Activated CD4-positive, alpha-beta memory T cell treated with anti-CD3 and anti-CD28 coated beads, Interleukin-2, amount 10 ng/mL, durations not matched to agents 7 days and 5 days (primary cell): ENCODE results near the gene UST. TPM values are rescaled to one million over a fixed set of nuclear protein-coding genes. Genes with fewer than 3 reads are reported as not detected.

ENCODE experiments used
- CTCF ChIA-PET: fragments of 350-600 bp; sonication (Branson Sonifier 250); formaldehyde crosslinking; loops from one replicate; lab custom pipeline; 2021; ENCODE audit warnings: antibody characterized with exemption, inconsistent platforms; lab: Charles Lee
- POLR2A ChIA-PET: fragments of 350-600 bp; sonication (Branson Sonifier 250); formaldehyde crosslinking; loops from one replicate; lab custom pipeline; 2021; ENCODE audit warnings: antibody characterized with exemption; lab: Charles Lee
- DNase-seq: peaks from one replicate; pipeline ENCODE4 v3.0.0-alpha.2; 2020
- H3K27ac Mint-ChIP-seq: one replicate; pipeline ENCODE4 v1.8.0; 2021; ENCODE audit warnings: mild to moderate bottlenecking, mixed read lengths
- H3K27me3 Mint-ChIP-seq: one replicate; pipeline ENCODE4 v1.8.0; 2021; ENCODE audit warnings: mixed read lengths
- H3K36me3 Mint-ChIP-seq: one replicate; pipeline ENCODE4 v1.8.0; 2021; ENCODE audit warnings: low read depth, mixed read lengths
- H3K4me1 Mint-ChIP-seq: one replicate; pipeline ENCODE4 v1.8.0; 2021; ENCODE audit warnings: mixed read lengths
- H3K4me3 Mint-ChIP-seq: one replicate; pipeline ENCODE4 v1.8.0; 2021; ENCODE audit warnings: mild to moderate bottlenecking, mixed read lengths
- H3K9me3 Mint-ChIP-seq: one replicate; pipeline ENCODE4 v1.8.0; 2021; ENCODE audit warnings: mixed read lengths
- total RNA-seq, 2 experiments: library from RNA; stranded (reverse); gene quantifications; one replicate each; pipeline ENCODE4 v1.2.3, GENCODE V29; 2021

UST gene
- total RNA-seq, result under 1 TPM; 0.80 to 0.93 TPM

GRCh38 chr6:148746363-148747144, at the start of gene UST:
TSS of gene UST (plus strand) at chr6:148747030. CDS start at chr6:148747431, 401 bp downstream.
- DNase-seq, result peak; percentile 68
- peak within 1 kb of the TSS; percentile 88 for H3K4me3 Mint-ChIP-seq
- no peaks in the 10 kb centered on the region for H3K36me3 Mint-ChIP-seq
- H3K4me1 Mint-ChIP-seq, result peaks cover 28% of the 10 kb centered on the region
- ChIA-PET POLR2A (interaction anchor here (1.0 to 2.0 kb wide), 2 partner anchors 12 to 14 kb away, joined by 3 to 9 read pairs; no protein-coding TSS in a partner anchor), CTCF (interaction anchor here (0.8 kb wide), 1 partner anchor 16 kb away, joined by 3 read pairs; no protein-coding TSS in a partner anchor)
- H3K27me3 Mint-ChIP-seq, result peaks cover 64% of the 10 kb centered on the region
- H3K27ac Mint-ChIP-seq, result no peak within 1 kb of the TSS
- no peaks in the 10 kb centered on the region for H3K9me3 Mint-ChIP-seq

GRCh38 chr6:148697895-148698440, 48.9 kb upstream of the UST start:
- ChIA-PET POLR2A (no interaction called here), CTCF (no interaction called here)
- Mint-ChIP-seq H3K4me3 (no peak overlapping the region), H3K9me3 (peaks cover 3% of the 10 kb centered on the region), H3K4me1 (peaks cover 10% of the 10 kb centered on the region), H3K27me3 (no peaks in the 10 kb centered on the region), H3K36me3 (peaks cover 2% of the 10 kb centered on the region), H3K27ac (no peak overlapping the region)
- no peak for DNase-seq

- H3K4me1 Mint-ChIP-seq, result peaks cover 10% of the 10 kb centered on the region
- peaks cover 8% of the 10 kb centered on the region for H3K36me3 Mint-ChIP-seq
- DNase-seq, result no peak
- H3K27me3 Mint-ChIP-seq, result no peaks in the 10 kb centered on the region
- H3K4me3 Mint-ChIP-seq, result no peak overlapping the region
- POLR2A ChIA-PET, result no interaction called here
- no peak overlapping the region for H3K27ac Mint-ChIP-seq
- CTCF ChIA-PET, result no interaction called here
- peaks cover 6% of the 10 kb centered on the region for H3K9me3 Mint-ChIP-seq
Observed at GRCh38 chr6:148698671-148699180, 48.1 kb upstream of the UST start.

GRCh38 chr6:148700047-148700715, 46.6 kb upstream of the UST start:
- Mint-ChIP-seq H3K36me3 (peaks cover 8% of the 10 kb centered on the region), H3K27me3 (no peaks in the 10 kb centered on the region), H3K4me3 (peak overlapping the region; percentile 77), H3K9me3 (peaks cover 6% of the 10 kb centered on the region), H3K27ac (no peak overlapping the region), H3K4me1 (peaks cover 10% of the 10 kb centered on the region)
- no peak for DNase-seq
- POLR2A ChIA-PET, result interaction anchor here (1.3 kb wide), 1 partner anchor 12 kb away, joined by 3 read pairs; no protein-coding TSS in a partner anchor
- CTCF ChIA-PET, result interaction anchor here (0.7 to 1.1 kb wide), 3 partner anchors 66 to 140 kb away, joined by 3 read pairs; no protein-coding TSS in a partner anchor

GRCh38 chr6:148700741-148701311, 46.0 kb upstream of the UST start:
- H3K27ac Mint-ChIP-seq, result peak overlapping the region; percentile 76
- H3K27me3 Mint-ChIP-seq, result no peaks in the 10 kb centered on the region
- H3K9me3 Mint-ChIP-seq, result peaks cover 6% of the 10 kb centered on the region
- peak; percentile 43 for DNase-seq
- peaks cover 10% of the 10 kb centered on the region for H3K4me1 Mint-ChIP-seq
- ChIA-PET POLR2A (interaction anchor here (1.3 kb wide), 1 partner anchor 12 kb away, joined by 3 read pairs; no protein-coding TSS in a partner anchor), CTCF (interaction anchor here (0.7 to 1.1 kb wide), 3 partner anchors 67 to 141 kb away, joined by 3 read pairs; no protein-coding TSS in a partner anchor)
- peaks cover 8% of the 10 kb centered on the region for H3K36me3 Mint-ChIP-seq
- peak overlapping the region; percentile 77 for H3K4me3 Mint-ChIP-seq

- no peaks in the 10 kb centered on the region for H3K27me3 Mint-ChIP-seq
Observed at GRCh38 chr6:148701375-148701774, 45.5 kb upstream of the UST start.

GRCh38 chr6:148703900-148704299, 42.9 kb upstream of the UST start:
- ChIA-PET POLR2A (no interaction called here), CTCF (no interaction called here)
- no peak overlapping the region for H3K4me3 Mint-ChIP-seq
- H3K9me3 Mint-ChIP-seq, result peaks cover 6% of the 10 kb centered on the region
- H3K27ac Mint-ChIP-seq, result no peak overlapping the region
- no peak for DNase-seq
- peaks cover 10% of the 10 kb centered on the region for H3K4me1 Mint-ChIP-seq
- no peaks in the 10 kb centered on the region for H3K27me3 Mint-ChIP-seq
- peaks cover 8% of the 10 kb centered on the region for H3K36me3 Mint-ChIP-seq

More at GRCh38 chr6:148701375-148701774, 45.5 kb upstream of the UST start:
- peaks cover 8% of the 10 kb centered on the region for H3K36me3 Mint-ChIP-seq
- H3K27ac Mint-ChIP-seq, result peak overlapping the region; percentile 76
- CTCF ChIA-PET, result interaction anchor here (1.0 kb wide), 1 partner anchor 124 kb away, joined by 3 read pairs; no protein-coding TSS in a partner anchor
- peaks cover 10% of the 10 kb centered on the region for H3K4me1 Mint-ChIP-seq
- no peak for DNase-seq
- H3K9me3 Mint-ChIP-seq, result peaks cover 6% of the 10 kb centered on the region
- peak overlapping the region; percentile 77 for H3K4me3 Mint-ChIP-seq
- POLR2A ChIA-PET, result interaction anchor here (1.3 to 1.5 kb wide), 2 partner anchors 7 to 11 kb away, joined by 3 read pairs; no protein-coding TSS in a partner anchor

GRCh38 chr6:148704400-148705246, 42.2 kb upstream of the UST start:
- CTCF ChIA-PET, result no interaction called here
- Mint-ChIP-seq H3K27me3 (no peaks in the 10 kb centered on the region), H3K4me3 (no peak overlapping the region), H3K27ac (no peak overlapping the region), H3K36me3 (peaks cover 8% of the 10 kb centered on the region), H3K9me3 (peaks cover 6% of the 10 kb centered on the region), H3K4me1 (peaks cover 10% of the 10 kb centered on the region)
- POLR2A ChIA-PET, result no interaction called here
- no peak for DNase-seq

- CTCF ChIA-PET, result no interaction called here
Observed at GRCh38 chr6:148708707-148709106, 38.1 kb upstream of the UST start.

GRCh38 chr6:148709577-148709976, 37.3 kb upstream of the UST start:
- H3K9me3 Mint-ChIP-seq, result peaks cover 6% of the 10 kb centered on the region
- ChIA-PET CTCF (no interaction called here), POLR2A (no interaction called here)
- no peak for DNase-seq
- no peaks in the 10 kb centered on the region for H3K27me3 Mint-ChIP-seq
- H3K36me3 Mint-ChIP-seq, result peaks cover 8% of the 10 kb centered on the region
- no peak overlapping the region for H3K4me3 Mint-ChIP-seq
- H3K27ac Mint-ChIP-seq, result no peak overlapping the region
- peaks cover 11% of the 10 kb centered on the region for H3K4me1 Mint-ChIP-seq

More at GRCh38 chr6:148708707-148709106, 38.1 kb upstream of the UST start:
- no peak for DNase-seq
- no peak overlapping the region for H3K27ac Mint-ChIP-seq
- no peak overlapping the region for H3K4me3 Mint-ChIP-seq
- peaks cover 11% of the 10 kb centered on the region for H3K4me1 Mint-ChIP-seq
- H3K9me3 Mint-ChIP-seq, result peaks cover 2% of the 10 kb centered on the region
- peaks cover 3% of the 10 kb centered on the region for H3K36me3 Mint-ChIP-seq
- POLR2A ChIA-PET, result no interaction called here
- H3K27me3 Mint-ChIP-seq, result no peaks in the 10 kb centered on the region

- CTCF ChIA-PET, result no interaction called here
- H3K27ac Mint-ChIP-seq, result no peak overlapping the region
Observed at GRCh38 chr6:148711833-148712654, 34.8 kb upstream of the UST start.

More at GRCh38 chr6:148711833-148712654, 34.8 kb upstream of the UST start:
- DNase-seq, result no peak
- peaks cover 8% of the 10 kb centered on the region for H3K36me3 Mint-ChIP-seq
- POLR2A ChIA-PET, result interaction anchor here (1.1 kb wide), 1 partner anchor 11 kb away, joined by 3 read pairs; no protein-coding TSS in a partner anchor
- H3K9me3 Mint-ChIP-seq, result peaks cover 8% of the 10 kb centered on the region
- H3K4me3 Mint-ChIP-seq, result no peak overlapping the region
- H3K27me3 Mint-ChIP-seq, result no peaks in the 10 kb centered on the region
- peaks cover 11% of the 10 kb centered on the region for H3K4me1 Mint-ChIP-seq
